Hepatocyte (in vitro differentiated cells): Measurements from ENCODE around the gene TAL1.

ENCODE experiments used
- CTCF ChIP-seq: fragments of 200-600 bp; sonication (generic); IDR thresholded peaks from 2 replicates; pipeline ENCODE4 v1.5.1; 2016; ENCODE audit warnings: antibody characterized with exemption, mild to moderate bottlenecking; ENCODE audit not compliant: poor library complexity
- EZH2 ChIP-seq: fragments of 200-600 bp; sonication (generic); IDR thresholded peaks from 2 replicates; pipeline ENCODE4 v1.6.1; 2016; ENCODE audit warnings: antibody characterized with exemption, mild to moderate bottlenecking, borderline replicate concordance
- EZH2phosphoT487 ChIP-seq: fragments of 200-600 bp; sonication (generic); IDR thresholded peaks from one replicate; pipeline ENCODE4 v1.6.1; 2018; ENCODE audit warnings: antibody characterized with exemption, mild to moderate bottlenecking, low read depth, moderate library complexity; ENCODE audit not compliant: unreplicated experiment, severe bottlenecking

GRCh38 chr1:47210666-47211065 lies 21.4 kb downstream of the TAL1 start:
- TF ChIP-seq CTCF = no peak
- TF ChIP-seq EZH2 = no peak
- no peak for TF ChIP-seq EZH2phosphoT487
